Endothelial cell of umbilical vein (primary cell): ENCODE measurements around the gene BATF. TPM values are rescaled to one million over a fixed set of nuclear protein-coding genes. Genes with fewer than 3 reads are reported as not detected.

Experiments
- BruUV-seq: library from RNA; stranded (reverse); fragments of 400-500 nt; replicated peaks from 2 replicates; lab custom pipeline; 2021; lab: Mats Ljungman, UMichigan
- CTCF ChIA-PET: fragments of 300-600, 350-600 bp; sonication (Branson Sonifier 250); formaldehyde crosslinking; loops from one replicate; lab custom pipeline; 2021; ENCODE audit warnings: antibody characterized with exemption, inconsistent platforms; lab: Charles Lee
- POLR2A ChIA-PET: fragments of 300-600, 350-600 bp; sonication (Branson Sonifier 250); formaldehyde crosslinking; loops from one replicate; lab custom pipeline; 2021; ENCODE audit warnings: antibody characterized with exemption, inconsistent platforms; lab: Charles Lee
- DNase-seq: peaks from one replicate; pipeline ENCODE4 v3.0.0-alpha.2; 2011; ENCODE audit warnings: low read depth, low spot score
- FAIRE-seq: peaks from 2 replicates; lab custom pipeline; 2011; peaks lifted over from hg19 to GRCh38; lab: Jason Lieb, UNC
- H2AFZ ChIP-seq: 2 replicates; pipeline ENCODE4 v1.6.0; 2012; ENCODE audit warnings: low read depth, low read length, control low read depth, inconsistent platforms
- H3K27ac ChIP-seq: 2 replicates; pipeline ENCODE4 v1.5.1; 2011; ENCODE audit warnings: low read depth, mild to moderate bottlenecking, control low read depth, low read length, moderate library complexity; ENCODE audit not compliant: insufficient read depth
- H3K27me3 ChIP-seq, 2 experiments: 2 replicates each; pipeline versions ENCODE4 v1.6.0 to v1.6.1; 2011; ENCODE audit warnings: low read length in 2 of 2, mixed read lengths in 1 of 2; ENCODE audit not compliant: control insufficient read depth in 2 of 2, insufficient read depth in 2 of 2
- H3K36me3 ChIP-seq, 2 experiments: 2 replicates in 1 of 2; 3 replicates in 1 of 2; pipeline ENCODE4 v1.5.1; 2011; ENCODE audit warnings: low read length in 2 of 2, mild to moderate bottlenecking in 1 of 2, moderate library complexity in 1 of 2; ENCODE audit not compliant: control insufficient read depth in 2 of 2, insufficient read depth in 2 of 2; ENCODE audit errors: extremely low read depth in 1 of 2
- H3K4me1 ChIP-seq: 3 replicates; pipeline ENCODE4 v1.5.1; 2011; ENCODE audit warnings: mild to moderate bottlenecking, low read length; ENCODE audit not compliant: control insufficient read depth, insufficient read depth; ENCODE audit errors: extremely low read depth
- H3K4me2 ChIP-seq: 2 replicates; pipeline ENCODE4 v1.6.1; 2011; ENCODE audit warnings: low read length, control low read depth, mixed read lengths; ENCODE audit not compliant: insufficient read depth
- H3K4me3 ChIP-seq, 3 experiments: fragments of 200-600 bp in 1 of 3; sonication (generic), shearing (Covaris generic) in 1 of 3; replicated peaks in 1 of 3; 2 replicates each; pipeline ENCODE4 v1.5.1; 2011 to 2016; ENCODE audit warnings: control low read depth in 3 of 3, low read length in 3 of 3, mild to moderate bottlenecking in 2 of 3, inconsistent platforms in 1 of 3, low read depth in 1 of 3, moderate library complexity in 1 of 3; ENCODE audit not compliant: insufficient read depth in 1 of 3
- H3K79me2 ChIP-seq: 2 replicates; pipeline ENCODE4 v1.6.0; 2012; ENCODE audit warnings: low read length, inconsistent platforms; ENCODE audit not compliant: control insufficient read depth, insufficient read depth
- H3K9ac ChIP-seq: replicated peaks from 2 replicates; pipeline ENCODE3; 2011; ENCODE audit warnings: low read length, control low read depth; ENCODE audit not compliant: insufficient read depth; ENCODE audit errors: extremely low read depth
- H3K9me1 ChIP-seq: replicated peaks from 3 replicates; pipeline ENCODE4 v1.6.0; 2011; ENCODE audit warnings: mild to moderate bottlenecking, low read length; ENCODE audit not compliant: control insufficient read depth, insufficient read depth; ENCODE audit errors: extremely low read depth
- H3K9me3 ChIP-seq: replicated peaks from 2 replicates; pipeline ENCODE4 v1.5.1; 2012; ENCODE audit warnings: low read length, inconsistent platforms; ENCODE audit not compliant: control insufficient read depth, insufficient read depth
- H4K20me1 ChIP-seq: replicated peaks from 2 replicates; pipeline ENCODE3; 2011; ENCODE audit warnings: mild to moderate bottlenecking, low read length; ENCODE audit not compliant: control insufficient read depth, insufficient read depth; ENCODE audit errors: extremely low read depth
- CTCF ChIP-seq, 2 donors: IDR thresholded peaks; 1 replicate in 1 of 2; 2 replicates in 1 of 2; pipeline ENCODE4 v1.5.1; 2011; ENCODE audit warnings: low read length in 2 of 2, mild to moderate bottlenecking in 2 of 2, moderate library complexity in 2 of 2, control low read depth in 1 of 2, inconsistent platforms in 1 of 2, low read depth in 1 of 2; ENCODE audit not compliant: insufficient read depth in 1 of 2; ENCODE audit errors: extremely low read depth in 1 of 2
- EZH2 ChIP-seq: IDR thresholded peaks from 2 replicates; pipeline ENCODE4 v1.6.1; 2012; ENCODE audit warnings: borderline replicate concordance, low read depth, mild to moderate bottlenecking, moderate library complexity, low read length, inconsistent platforms; ENCODE audit not compliant: severe bottlenecking
- FOS ChIP-seq: IDR thresholded peaks from 2 replicates; pipeline ENCODE4 v1.6.1; 2011; ENCODE audit warnings: mild to moderate bottlenecking, low read length, moderate library complexity, borderline replicate concordance; ENCODE audit not compliant: insufficient read depth
- GATA2 ChIP-seq: IDR thresholded peaks from 2 replicates; pipeline ENCODE4 v1.7.0; 2011; ENCODE audit warnings: low read depth, mild to moderate bottlenecking, moderate library complexity, mixed read lengths, low read length; ENCODE audit not compliant: insufficient read length, insufficient read depth
- JUN ChIP-seq: IDR thresholded peaks from 2 replicates; pipeline ENCODE4 v1.6.1; 2011; ENCODE audit warnings: borderline replicate concordance, low read depth; ENCODE audit not compliant: insufficient read length, insufficient read depth
- MAX ChIP-seq: IDR thresholded peaks from 2 replicates; pipeline ENCODE4 v1.6.1; 2011; ENCODE audit not compliant: insufficient read depth, insufficient read length
- MYC ChIP-seq: IDR thresholded peaks from one replicate; pipeline ENCODE4 v1.6.1; 2011; ENCODE audit warnings: mild to moderate bottlenecking, low read depth, low read length
- POLR2A ChIP-seq: IDR thresholded peaks from 2 replicates; pipeline ENCODE4 v1.6.1; 2012; ENCODE audit warnings: low read depth, mild to moderate bottlenecking, control low read depth, low read length
- POLR2AphosphoS5 ChIP-seq: IDR thresholded peaks from 2 replicates; pipeline ENCODE4 v1.6.1; 2012; ENCODE audit warnings: low read depth, mild to moderate bottlenecking, control low read depth, low read length, moderate library complexity; ENCODE audit not compliant: insufficient read depth
- dilution Hi-C: fragments of 300-500 bp; cut with MboI; formaldehyde crosslinking; loops from one replicate; pipeline ENCODE4 v1.15.0; 2019; ENCODE audit warnings: low sequenced_read_pairs; ENCODE audit not compliant: extremely low pct_ligation_motif_present
- intact Hi-C: fragments of 100-400 bp; cut with micrococcal nuclease; formaldehyde crosslinking; loops from one replicate; pipeline ENCODE4 v1.10.0; 2022
- polyA plus RNA-seq, 4 experiments: library from polyadenylated mRNA; depleted of rRNA in 3 of 4; stranded (reverse) in 3 of 4; unstranded in 1 of 4; fragments of >200 nt; gene quantifications; 2 replicates each; pipeline versions ENCODE4 v1.2.1 to v1.2.3, GENCODE V29; 2011 to 2012; ENCODE audit warnings: missing spikeins in 1 of 4
- total RNA-seq: library from RNA; stranded (reverse); gene quantifications from 2 replicates; pipeline ENCODE4 v1.2.3, GENCODE V29; 2021

Gene BATF
- total and polyA plus RNA-seq, 2 donors (not counting 3 experiments of a cell fraction or from before 2014, with no cell fraction given) = not detected

GRCh38 chr14:75548544-75548943 lies 26.3 kb downstream of the BATF start:
- dilution Hi-C loops (no loop called here), intact Hi-C loops (no loop called here)
- no peaks in the 10 kb centered on the region for H3K9me1 ChIP-seq
- H3K27ac ChIP-seq = no peak overlapping the region
- no peaks in the 10 kb centered on the region for H3K79me2 ChIP-seq
- H3K36me3 ChIP-seq = no peaks in the 10 kb centered on the region
- H3K27me3 ChIP-seq = peaks cover 7 to 9% of the 10 kb centered on the region in 2 experiments
- H3K9me3 ChIP-seq = no peaks in the 10 kb centered on the region
- no peak for TF ChIP-seq FOS
- TF ChIP-seq MYC = no peak
- TF ChIP-seq MAX = no peak
- no peak for TF ChIP-seq POLR2AphosphoS5
- no peak for TF ChIP-seq EZH2
- TF ChIP-seq CTCF (IDR thresholded peaks at IDR 0.05; ENCODE audit: extremely low read depth in 1 of 2, insufficient read depth in 1 of 2, low read depth in 1 of 2, low read length in 2 of 2) = no peak
- no peak for TF ChIP-seq GATA2
- TF ChIP-seq JUN = no peak
- TF ChIP-seq POLR2A = no peak
- H2AFZ ChIP-seq = no peak overlapping the region
- no peak overlapping the region for H3K4me3 ChIP-seq
- no peak for DNase-seq
- no peaks in the 10 kb centered on the region for H4K20me1 ChIP-seq
- no peaks in the 10 kb centered on the region for H3K4me1 ChIP-seq
- no peak overlapping the region for H3K9ac ChIP-seq
- no peak overlapping the region for H3K4me2 ChIP-seq
- ChIA-PET POLR2A (no interaction called here), CTCF (interaction anchor here (1.0 to 1.8 kb wide), 4 partner anchors 10 to 241 kb away, joined by 3 to 6 read pairs (median 3); no protein-coding TSS in a partner anchor)
- FAIRE-seq = no peak
- no TSS peak for BruUV-seq
